Right lobe of liver (tissue), 6 donors: ENCODE results near the gene TMC8. TPM values are rescaled to one million over a fixed set of nuclear protein-coding genes. Genes with fewer than 3 reads are reported as not detected.

Source experiments
- ATAC-seq, 4 donors: fragments of 200-7000 bp; cut with Tn5 transposase; one replicate each; pipeline ENCODE4 v1.9.1; 2020; ENCODE audit warnings: mild to moderate bottlenecking in 4 of 4, moderate library complexity in 4 of 4
- DNase-seq, 3 donors: peaks; one replicate each; pipeline ENCODE4 v3.0.0-alpha.2; 2020
- H3K27ac ChIP-seq, 3 donors: fragments of 200-600 bp; one replicate each; pipeline ENCODE4 v1.8.0; 2022
- H3K27me3 ChIP-seq, 2 donors: fragments of 200-600 bp; one replicate each; pipeline ENCODE4 v1.8.0; 2022
- H3K36me3 ChIP-seq, 4 donors: fragments of 200-600 bp; sonication (generic) in 1 of 4; one replicate each; pipeline versions ENCODE4 v1.5.1 to v1.8.0; 2017 to 2022; ENCODE audit warnings: control low read depth in 1 of 4
- H3K4me1 ChIP-seq, 4 donors: fragments of 200-600 bp; sonication (generic) in 1 of 4; one replicate each; pipeline versions ENCODE4 v1.5.1 to v1.8.0; 2017 to 2022; ENCODE audit warnings: control low read depth in 1 of 4
- H3K4me3 ChIP-seq, 3 donors: fragments of 200-600 bp; one replicate each; pipeline ENCODE4 v1.8.0; 2022
- H3K9me3 ChIP-seq, 4 donors: fragments of 200-600 bp; sonication (generic) in 1 of 4; one replicate each; pipeline versions ENCODE4 v1.5.1 to v1.8.0; 2017 to 2022; ENCODE audit warnings: control low read depth in 1 of 4
- CTCF ChIP-seq, 4 donors: fragments of 200-600 bp in 3 of 4; fragments of 450-650 bp in 1 of 4; IDR thresholded peaks; one replicate each; pipeline versions ENCODE4 v1.5.1 to v1.8.0; 2016 to 2022; ENCODE audit warnings: antibody characterized with exemption in 4 of 4, mild to moderate bottlenecking in 2 of 4
- POLR2A ChIP-seq: fragments of 450-650 bp; IDR thresholded peaks from one replicate; pipeline ENCODE4 v1.6.1; 2017; ENCODE audit warnings: antibody characterized with exemption, mild to moderate bottlenecking
- WGBS: methylation state at CpG from one replicate; pipeline ENCODE4 v1.1.6; 2018; ENCODE audit warnings: low coverage, low lambda C conversion rate; ENCODE audit not compliant: insufficient coverage; ENCODE audit errors: missing lambda C conversion rate; 5-methylcytosine and 5-hydroxymethylcytosine counted together
- intact Hi-C, 2 donors: fragments of 100-400 bp; cut with DNase I; formaldehyde crosslinking; loops; one replicate each; pipeline versions ENCODE4 v1.11.2 to v1.14.1; 2022
- total RNA-seq, 6 experiments: library from RNA; depleted of rRNA in 2 of 6; stranded (reverse); fragments of >200 nt in 2 of 6; fragmentation: NEBNext Ultra II Directional in 3 of 6; extraction: Animal tissue kit (Norgen Biotek cat#: 25700) in 3 of 6; gene quantifications; one replicate each; pipeline versions ENCODE4 v1.1.0 to v1.2.4, GENCODE V29; 2016 to 2023
- donor health status: DM: no; HTN: yes; CAD: no.
- donor health status: DM: no; HTN: no; CAD: no.
- donor health status: DM: no; HTN: no; CAD: no.
- donor health status: DM: no; HTN: yes; CAD: no.
- donor health status: DM: no; HTN: yes; CAD: no.

The TMC8 gene
- total RNA-seq, 6 experiments from 2014 or later: 2.4 to 7.2 (median 4.8) TPM

- H3K4me3 ChIP-seq: no peak overlapping the region
- intact Hi-C loops: loop anchor here (5.0 to 10.0 kb wide), 2 partner anchors 127 to 130 kb away; no protein-coding TSS in a partner anchor
- TF ChIP-seq CTCF (IDR thresholded peaks at IDR 0.05) (peak; percentile 31 to 37 (median 34)), POLR2A (no peak)
- H3K36me3 ChIP-seq: peaks cover 0 to 2% (median 0%) of the 10 kb centered on the region in 4 donors
- H3K27me3 ChIP-seq: no peaks in the 10 kb centered on the region
- no peaks in the 10 kb centered on the region for H3K9me3 ChIP-seq
- H3K27ac ChIP-seq: no peak overlapping the region
- no peaks in the 10 kb centered on the region for H3K4me1 ChIP-seq
- DNase-seq (peak; percentile 31 to 51 (median 51)), ATAC-seq (peak; percentile 15 to 36 (median 24))
- no CpG with 5 or more reads among the region's 41 CpGs for WGBS
Measured at GRCh38 chr17:78117027-78117981, 13.3 kb upstream of the TMC8 start.

- Histone ChIP-seq H3K9me3 (no peaks in the 10 kb centered on the region), H3K4me1 (no peaks in the 10 kb centered on the region), H3K27me3 (no peaks in the 10 kb centered on the region), H3K36me3 (no peaks in the 10 kb centered on the region), H3K27ac (no peak overlapping the region), H3K4me3 (no peak overlapping the region)
- TF ChIP-seq POLR2A: no peak
- TF ChIP-seq CTCF (IDR thresholded peaks at IDR 0.05): no peak
- DNase-seq (peak in 2 of 3 donors; percentile 18 to 48), ATAC-seq (no peak)
- 60% methylated on average over 2 of the region's 14 CpGs for WGBS
- intact Hi-C loops: loop anchor here (5.0 to 10.0 kb wide), 2 partner anchors 126 to 128 kb away; no protein-coding TSS in a partner anchor
Measured at GRCh38 chr17:78118801-78119241, 11.8 kb upstream of the TMC8 start.

- Histone ChIP-seq H3K27ac (no peak overlapping the region), H3K36me3 (no peaks in the 10 kb centered on the region), H3K9me3 (no peaks in the 10 kb centered on the region), H3K4me3 (no peak overlapping the region), H3K4me1 (peaks cover 0 to 5% (median 0%) of the 10 kb centered on the region in 4 donors), H3K27me3 (no peaks in the 10 kb centered on the region)
- DNase-seq (peak in 1 of 3 donors; percentile 34), ATAC-seq (no peak)
- TF ChIP-seq POLR2A (no peak), CTCF (IDR thresholded peaks at IDR 0.05) (no peak)
- intact Hi-C loops: no loop called here
- 75% methylated on average over 5 of the region's 13 CpGs for WGBS
Measured at GRCh38 chr17:78120537-78120936, 10.0 kb upstream of the TMC8 start.

- peaks cover 0 to 7% (median 0%) of the 10 kb centered on the region in 4 donors for H3K4me1 ChIP-seq
- ATAC-seq (peak in 1 of 4 donors; percentile 7), DNase-seq (peak in 2 of 3 donors; percentile 19 to 45)
- H3K4me3 ChIP-seq: no peak overlapping the region
- no peak overlapping the region for H3K27ac ChIP-seq
- H3K9me3 ChIP-seq: no peaks in the 10 kb centered on the region
- WGBS: 38% methylated on average over 8 of the region's 35 CpGs
- intact Hi-C loops: no loop called here
- TF ChIP-seq CTCF (IDR thresholded peaks at IDR 0.05) (no peak), POLR2A (no peak)
- H3K27me3 ChIP-seq: no peaks in the 10 kb centered on the region
- H3K36me3 ChIP-seq: no peaks in the 10 kb centered on the region
Measured at GRCh38 chr17:78120971-78121800, 9.4 kb upstream of the TMC8 start.
